DMS153 (cell line): Measurements from ENCODE around the gene UROC1.

Source experiments
- DNase-seq: peaks from one replicate; lab custom pipeline; 2025; lab: John Stamatoyannopoulos, UW

The UROC1 gene

GRCh38 chr3:126478581-126479310 is 38.8 kb downstream of the UROC1 start:
- no peak for DNase-seq

GRCh38 chr3:126477061-126477380 is 40.6 kb downstream of the UROC1 start:
- DNase-seq: no peak

- DNase-seq: peak; percentile 44
Observed at GRCh38 chr3:126476166-126477060, 41.2 kb downstream of the UROC1 start.

- peak; percentile 81 for DNase-seq
Observed at GRCh38 chr3:126475413-126476114, 42.0 kb downstream of the UROC1 start, which contains the start of gene ZXDC. ZXDC (minus strand) TSS chr3:126475891; CDS start chr3:126475865, 26 bp downstream.

GRCh38 chr3:126474498-126475412 is 42.8 kb downstream of the UROC1 start:
- DNase-seq: no peak

GRCh38 chr3:126473292-126474168 is 44.0 kb downstream of the UROC1 start:
- DNase-seq: no peak

GRCh38 chr3:126472277-126473006 is 45.1 kb downstream of the UROC1 start:
- DNase-seq: peak; percentile 91

GRCh38 chr3:126469479-126469878 is 48.1 kb downstream of the UROC1 start:
- no peak for DNase-seq

GRCh38 chr3:126468028-126468891 is 49.3 kb downstream of the UROC1 start:
- no peak for DNase-seq

GRCh38 chr3:126467611-126467955 is 50.0 kb downstream of the UROC1 start:
- no peak for DNase-seq

GRCh38 chr3:126466886-126467610 is 50.5 kb downstream of the UROC1 start:
- DNase-seq: no peak

GRCh38 chr3:126465928-126466544 is 51.5 kb downstream of the UROC1 start:
- no peak for DNase-seq

GRCh38 chr3:126464997-126465396 is 52.6 kb downstream of the UROC1 start:
- DNase-seq: no peak

GRCh38 chr3:126464494-126464893 is 53.1 kb downstream of the UROC1 start:
- DNase-seq: no peak

GRCh38 chr3:126464093-126464492 is 53.5 kb downstream of the UROC1 start:
- no peak for DNase-seq

GRCh38 chr3:126463521-126463920 is 54.1 kb downstream of the UROC1 start:
- DNase-seq: no peak

GRCh38 chr3:126461450-126462070 is 56.0 kb downstream of the UROC1 start:
- DNase-seq: no peak
